K562 (cell line): ENCODE results near the gene PRTFDC1.

ENCODE experiments used
- EZH2 ChIP-seq: IDR thresholded peaks from 2 replicates; pipeline ENCODE4 v1.6.1; 2012; ENCODE audit warnings: low read depth, mild to moderate bottlenecking, inconsistent platforms, low read length, borderline replicate concordance
- MECOM ChIP-seq: fragments of 250-450 bp; sonication (Bioruptor Pico); IDR thresholded peaks from 2 replicates; pipeline ENCODE4 v1.8.0; 2022; ENCODE audit warnings: inconsistent platforms
- TF ChIP-seq, protein P1 (sequence below): sonication (generic); formaldehyde crosslinking; IDR thresholded peaks from 2 replicates; pipeline ENCODE4 v1.8.1; 2023; ENCODE audit warnings: mild to moderate bottlenecking, missing genetic modification reagents

DNA sequence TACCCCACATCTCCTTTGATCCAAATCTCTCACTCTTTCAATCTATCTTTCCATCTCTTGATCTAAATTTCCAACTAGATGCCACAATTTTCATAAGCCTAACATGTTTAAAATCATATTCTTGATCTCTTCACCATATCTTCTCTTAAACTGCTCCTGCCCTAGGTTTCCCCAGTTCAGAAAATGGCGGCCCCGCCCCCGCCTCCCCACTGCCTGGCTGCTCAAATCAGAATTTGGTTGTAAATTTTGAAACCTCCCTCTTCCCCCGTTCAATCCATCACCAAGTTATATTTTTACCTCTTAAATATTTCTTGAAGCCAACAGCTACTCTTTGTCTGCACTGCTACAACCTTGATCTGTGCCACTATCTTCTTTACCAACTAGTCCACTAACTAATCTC is 27.3 kb upstream of the PRTFDC1 start:
- TF ChIP-seq, protein P1, sequence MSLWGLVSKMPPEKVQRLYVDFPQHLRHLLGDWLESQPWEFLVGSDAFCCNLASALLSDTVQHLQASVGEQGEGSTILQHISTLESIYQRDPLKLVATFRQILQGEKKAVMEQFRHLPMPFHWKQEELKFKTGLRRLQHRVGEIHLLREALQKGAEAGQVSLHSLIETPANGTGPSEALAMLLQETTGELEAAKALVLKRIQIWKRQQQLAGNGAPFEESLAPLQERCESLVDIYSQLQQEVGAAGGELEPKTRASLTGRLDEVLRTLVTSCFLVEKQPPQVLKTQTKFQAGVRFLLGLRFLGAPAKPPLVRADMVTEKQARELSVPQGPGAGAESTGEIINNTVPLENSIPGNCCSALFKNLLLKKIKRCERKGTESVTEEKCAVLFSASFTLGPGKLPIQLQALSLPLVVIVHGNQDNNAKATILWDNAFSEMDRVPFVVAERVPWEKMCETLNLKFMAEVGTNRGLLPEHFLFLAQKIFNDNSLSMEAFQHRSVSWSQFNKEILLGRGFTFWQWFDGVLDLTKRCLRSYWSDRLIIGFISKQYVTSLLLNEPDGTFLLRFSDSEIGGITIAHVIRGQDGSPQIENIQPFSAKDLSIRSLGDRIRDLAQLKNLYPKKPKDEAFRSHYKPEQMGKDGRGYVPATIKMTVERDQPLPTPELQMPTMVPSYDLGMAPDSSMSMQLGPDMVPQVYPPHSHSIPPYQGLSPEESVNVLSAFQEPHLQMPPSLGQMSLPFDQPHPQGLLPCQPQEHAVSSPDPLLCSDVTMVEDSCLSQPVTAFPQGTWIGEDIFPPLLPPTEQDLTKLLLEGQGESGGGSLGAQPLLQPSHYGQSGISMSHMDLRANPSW (CRISPR knock-in tag): no peak
- TF ChIP-seq EZH2 (no peak), MECOM (CRISPR knock-in tag) (no peak)
